Natural killer cell (primary cell): ENCODE results near the gene CYB561D1. TPM values are rescaled to one million over a fixed set of nuclear protein-coding genes. Genes with fewer than 3 reads are reported as not detected.
A peak's percentile ranks its signal among the peaks of the same experiment; 100 is the strongest.

Experiments used
- ATAC-seq, 3 donors: fragments of 150-1000 bp in 2 of 3; fragments of 200-7000 bp in 1 of 3; cut with Tn5 transposase; 1 replicate in 1 of 3; 2 replicates in 2 of 3; pipeline ENCODE4 v1.10.0; 2021; ENCODE audit warnings: mild to moderate bottlenecking in 2 of 3, moderate library complexity in 2 of 3
- DNase-seq, 2 donors: peaks; one replicate each; pipeline versions ENCODE4 v3.0.0 to v3.0.0-alpha.2; 2013 to 2021; ENCODE audit warnings: mixed read lengths in 1 of 2
- H3K27ac ChIP-seq: one replicate; pipeline ENCODE4 v1.5.1; 2013; ENCODE audit warnings: mild to moderate bottlenecking, low read length
- H3K27me3 ChIP-seq: one replicate; pipeline ENCODE4 v1.6.1; 2013; ENCODE audit warnings: low read length; ENCODE audit not compliant: control insufficient read depth, insufficient read depth
- H3K36me3 ChIP-seq: one replicate; pipeline ENCODE4 v1.6.1; 2013; ENCODE audit warnings: low read length; ENCODE audit not compliant: control insufficient read depth, insufficient read depth
- H3K4me1 ChIP-seq: one replicate; pipeline ENCODE4 v1.6.1; 2013; ENCODE audit warnings: low read length; ENCODE audit not compliant: control insufficient read depth, insufficient read depth
- H3K4me3 ChIP-seq: one replicate; pipeline ENCODE4 v1.5.1; 2013; ENCODE audit warnings: low read length
- H3K9me3 ChIP-seq: one replicate; pipeline ENCODE4 v1.6.1; 2013; ENCODE audit warnings: low read length; ENCODE audit not compliant: control insufficient read depth, insufficient read depth
- H3K27ac Mint-ChIP-seq, 2 donors: one replicate each; pipeline ENCODE4 v1.8.0; 2022; ENCODE audit warnings: mild to moderate bottlenecking in 2 of 2, mixed read lengths in 2 of 2, moderate library complexity in 1 of 2
- H3K27me3 Mint-ChIP-seq, 2 donors: one replicate each; pipeline ENCODE4 v1.8.0; 2022; ENCODE audit warnings: low read depth in 2 of 2, mixed read lengths in 2 of 2
- H3K36me3 Mint-ChIP-seq: one replicate; pipeline ENCODE4 v1.8.0; 2022; ENCODE audit warnings: mixed read lengths
- H3K4me1 Mint-ChIP-seq, 2 donors: one replicate each; pipeline ENCODE4 v1.8.0; 2022; ENCODE audit warnings: mixed read lengths in 2 of 2
- H3K4me3 Mint-ChIP-seq: one replicate; pipeline ENCODE4 v1.8.0; 2022; ENCODE audit warnings: mild to moderate bottlenecking, moderate library complexity, mixed read lengths
- H3K9me3 Mint-ChIP-seq, 2 donors: one replicate each; pipeline ENCODE4 v1.8.0; 2022; ENCODE audit warnings: mixed read lengths in 2 of 2
- CTCF ChIP-seq: fragments of 200-600 bp; IDR thresholded peaks from one replicate; pipeline ENCODE4 v1.8.0; 2022; ENCODE audit warnings: antibody characterized with exemption
- WGBS: methylation state at CpG from one replicate; pipeline ENCODE4 v1.1.7; 2013; ENCODE audit warnings: missing lambda C conversion rate; ENCODE audit not compliant: insufficient coverage; 5-methylcytosine and 5-hydroxymethylcytosine counted together
- intact Hi-C: fragments of 100-400 bp; cut with micrococcal nuclease; formaldehyde crosslinking; loops from one replicate; pipeline ENCODE4 v1.14.2; 2022
- total RNA-seq, 4 donors: library from RNA; stranded (reverse); fragments of 120-200 nt in 1 of 4; gene quantifications; one replicate each; pipeline versions ENCODE4 v1.2.3 to v1.2.4, GENCODE V29; 2013 to 2022

Gene CYB561D1
- total RNA-seq, 3 donors from 2014 or later (not counting 1 experiment from before 2014, with no cell fraction given), result 21.1 to 36.0 (median 34.7) TPM

DNA sequence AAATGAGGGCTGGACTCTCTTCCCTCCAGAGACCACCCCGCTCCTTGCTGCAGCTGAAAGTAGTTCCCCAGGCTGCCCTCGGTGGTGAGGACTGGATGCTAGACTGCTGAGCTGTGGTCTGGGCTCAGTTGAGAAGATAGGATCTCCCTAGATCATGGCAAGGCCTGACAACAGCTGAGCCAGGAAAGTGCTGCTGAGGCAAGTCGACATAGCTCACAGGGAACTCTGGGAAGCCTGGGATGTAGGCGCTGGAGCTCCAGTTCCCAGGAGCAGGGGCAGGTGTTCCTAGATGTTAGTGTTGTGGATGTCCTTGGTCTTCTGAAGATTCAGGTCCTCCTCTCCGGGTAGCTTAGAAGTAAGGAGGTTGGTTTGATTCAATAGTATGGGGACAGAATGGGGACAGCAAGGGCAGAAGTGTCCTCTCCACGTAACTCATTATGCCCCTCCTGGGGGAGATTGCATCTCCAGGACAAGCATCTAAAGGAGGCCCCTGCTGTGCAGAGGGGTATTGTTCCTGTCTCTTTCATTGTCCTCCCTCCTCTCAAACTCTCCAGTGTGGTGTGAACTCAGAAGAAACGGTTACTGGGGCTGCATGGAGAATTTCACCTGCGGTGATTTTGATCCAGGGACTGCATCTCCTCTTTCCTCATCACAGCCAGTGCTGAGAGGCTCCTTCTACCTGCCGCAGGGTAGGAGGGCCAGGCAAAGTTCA, 3.7 kb downstream of the CYB561D1 start:
- Mint-ChIP-seq H3K27ac (no peak overlapping the region), H3K4me3 (no peak overlapping the region), H3K36me3 (peaks cover 8% of the 10 kb centered on the region), H3K9me3 (no peaks in the 10 kb centered on the region), H3K4me1 (peaks cover 40 to 64% of the 10 kb centered on the region in 2 donors), H3K27me3 (no peaks in the 10 kb centered on the region)
- ATAC-seq (no peak), DNase-seq (no peak)
- H3K36me3 ChIP-seq, result peaks cover 40% of the 10 kb centered on the region
- H3K27ac ChIP-seq, result no peak overlapping the region
- no peak overlapping the region for H3K4me3 ChIP-seq
- TF ChIP-seq CTCF, result no peak
- peaks cover 84% of the 10 kb centered on the region for H3K4me1 ChIP-seq
- intact Hi-C loops, result no loop called here
- WGBS, result 80% methylated on average over 9 of the region's 9 CpGs
- no peaks in the 10 kb centered on the region for H3K9me3 ChIP-seq
- H3K27me3 ChIP-seq, result no peaks in the 10 kb centered on the region

GRCh38 chr1:109498161-109498801, 4.4 kb downstream of the CYB561D1 start:
- H3K36me3 ChIP-seq, result peaks cover 40% of the 10 kb centered on the region
- Mint-ChIP-seq H3K27me3 (no peaks in the 10 kb centered on the region), H3K36me3 (peaks cover 8% of the 10 kb centered on the region), H3K27ac (no peak overlapping the region), H3K4me3 (no peak overlapping the region), H3K9me3 (no peaks in the 10 kb centered on the region), H3K4me1 (peaks cover 45 to 70% of the 10 kb centered on the region in 2 donors)
- no peaks in the 10 kb centered on the region for H3K9me3 ChIP-seq
- peaks cover 86% of the 10 kb centered on the region for H3K4me1 ChIP-seq
- intact Hi-C loops, result no loop called here
- H3K27ac ChIP-seq, result no peak overlapping the region
- WGBS, result 90% methylated on average over 12 of the region's 12 CpGs
- no peak overlapping the region for H3K4me3 ChIP-seq
- TF ChIP-seq CTCF, result no peak
- ATAC-seq, result no peak
- H3K27me3 ChIP-seq, result no peaks in the 10 kb centered on the region
- peak in 1 of 2 donors; percentile 66 for DNase-seq

DNA sequence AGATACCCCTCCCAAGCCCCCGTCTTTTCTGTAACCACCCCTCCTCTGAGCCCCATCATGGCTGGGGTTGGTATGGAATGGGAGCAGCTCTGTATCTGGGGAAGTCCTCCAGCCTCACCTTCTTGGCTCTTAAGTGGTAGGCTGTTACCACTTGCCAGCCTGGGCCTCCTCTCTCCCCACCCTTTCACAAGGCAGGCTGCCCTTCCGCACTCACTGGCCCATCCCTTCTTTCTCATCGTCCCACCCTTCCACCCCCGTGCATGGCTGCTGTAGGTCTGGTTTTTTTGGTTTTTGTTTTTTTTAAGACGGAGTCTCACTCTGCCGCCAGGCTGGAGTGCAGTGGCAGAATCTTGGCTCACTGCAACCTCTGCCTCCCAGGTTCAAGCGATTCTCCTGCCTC, 5.2 kb downstream of the CYB561D1 start:
- ATAC-seq, result no peak
- Mint-ChIP-seq H3K4me1 (peaks cover 50 to 72% of the 10 kb centered on the region in 2 donors), H3K27ac (no peak overlapping the region), H3K4me3 (no peak overlapping the region), H3K9me3 (no peaks in the 10 kb centered on the region), H3K27me3 (no peaks in the 10 kb centered on the region), H3K36me3 (peaks cover 8% of the 10 kb centered on the region)
- Histone ChIP-seq H3K27ac (no peak overlapping the region), H3K27me3 (no peaks in the 10 kb centered on the region), H3K36me3 (peaks cover 40% of the 10 kb centered on the region), H3K9me3 (no peaks in the 10 kb centered on the region), H3K4me3 (no peak overlapping the region), H3K4me1 (peaks cover 87% of the 10 kb centered on the region)
- intact Hi-C loops, result no loop called here
- WGBS, result 95% methylated on average over 4 of the region's 7 CpGs
- TF ChIP-seq CTCF, result no peak
- DNase-seq, result no peak
